Measurements from ENCODE around the gene MDK. TPM values are rescaled to one million over a fixed set of nuclear protein-coding genes. Genes with fewer than 3 reads are reported as not detected.

Gene MDK
- polyA plus RNA-seq (2013, experiment 1 of 2; ENCODE audit: insufficient read length), result 115 TPM
- polyA plus RNA-seq (2013, experiment 2 of 2; ENCODE audit: insufficient read length), result 115 TPM

- peak; percentile 33 for DNase-seq
Measured at GRCh38 chr11:46381048-46381818, at the start of gene MDK. Gene MDK (plus strand): TSS chr11:46381669. CDS start chr11:46382058, 389 bp downstream.

DNA sequence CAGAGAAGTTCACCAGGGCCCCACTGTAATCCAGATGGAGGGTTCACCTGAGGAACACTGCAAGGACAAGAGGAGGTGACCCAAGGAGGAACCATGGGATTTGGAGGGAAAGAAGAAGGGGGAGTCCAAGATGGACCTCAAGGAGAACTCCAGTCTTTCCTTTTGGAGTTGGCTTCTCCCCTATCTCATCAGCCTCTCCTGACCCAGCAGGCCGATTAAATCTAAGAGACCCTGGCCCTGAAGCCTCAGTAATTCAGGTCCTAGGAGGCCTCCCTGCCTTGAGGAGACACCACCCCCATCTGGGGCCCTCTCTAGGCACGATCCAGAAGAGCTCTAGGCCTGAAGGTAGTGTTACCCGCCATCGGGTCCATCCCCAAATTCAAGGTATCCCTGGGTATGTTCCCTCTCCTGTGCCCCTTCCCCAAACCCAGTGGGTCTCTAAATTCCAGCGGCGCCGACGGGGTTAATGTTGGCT is 49.3 kb upstream of the MDK start:
- no peak for DNase-seq

DNA sequence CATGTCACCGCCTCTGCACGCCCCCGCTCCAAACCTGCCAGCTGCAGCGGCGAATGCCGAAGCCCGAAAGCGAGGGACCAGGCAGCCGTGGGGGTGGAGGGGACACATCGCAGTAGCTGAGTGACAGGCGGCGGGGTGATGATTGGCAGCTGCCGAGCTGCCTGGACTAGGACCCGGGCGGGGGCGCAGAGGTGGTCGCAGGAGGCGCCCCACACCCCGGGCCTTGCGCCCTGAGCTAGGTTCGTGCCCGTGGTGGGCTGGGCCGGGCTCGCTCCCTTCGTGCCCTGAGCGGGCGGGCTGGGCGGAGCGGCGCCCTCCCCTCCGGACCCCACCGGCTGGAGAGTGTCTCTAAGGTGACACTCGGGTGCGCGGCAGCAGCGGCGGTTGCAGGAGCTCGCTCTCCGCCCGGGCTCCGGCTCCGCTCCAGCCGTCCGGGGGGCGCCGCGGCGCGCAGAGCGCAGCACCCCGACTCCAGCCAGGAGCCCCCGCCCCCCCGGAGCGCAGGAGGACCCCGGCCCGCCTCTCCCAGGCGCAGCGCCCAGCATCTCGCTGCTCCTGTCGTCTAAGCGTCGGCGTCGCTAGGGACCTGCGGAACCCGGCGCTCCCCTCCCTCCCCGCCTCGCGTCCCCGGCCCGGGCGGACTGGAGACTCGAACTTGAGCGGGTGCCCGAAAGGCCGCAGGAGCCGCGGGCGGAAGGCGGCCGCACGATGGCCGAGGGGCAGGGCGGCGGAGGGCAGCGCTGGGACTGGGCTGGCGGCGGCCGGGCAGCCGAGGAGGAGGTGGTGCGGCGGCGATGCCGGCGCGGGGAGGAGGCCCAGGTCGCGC is 48.7 kb upstream of the MDK start:
- no peak for DNase-seq

DNA sequence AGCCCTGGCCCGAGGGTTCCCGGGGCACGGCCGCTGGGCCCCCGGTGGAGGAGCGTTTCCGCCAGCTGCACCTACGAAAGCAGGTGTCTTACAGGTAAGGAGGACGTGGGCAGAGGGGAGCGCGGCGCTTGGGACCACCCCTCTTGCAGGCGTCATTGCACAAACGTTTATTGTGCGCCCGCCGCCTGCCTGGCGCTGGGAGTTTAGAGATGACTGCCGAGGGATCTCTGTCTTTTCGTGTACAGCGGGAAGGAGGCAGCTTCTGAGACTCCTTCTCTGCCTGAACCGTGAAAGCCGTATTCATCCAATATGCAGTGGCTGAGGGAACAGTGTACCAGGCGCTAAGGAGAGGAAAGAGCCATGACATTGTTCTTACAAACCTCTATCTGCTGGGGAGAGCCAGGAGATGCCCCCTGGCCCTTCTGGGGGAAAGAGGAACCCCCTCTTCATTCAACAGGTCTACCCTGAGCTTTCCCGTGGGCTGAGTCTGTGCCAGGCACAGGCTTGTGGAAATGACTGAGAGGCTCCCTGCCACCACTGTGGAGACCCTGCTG is 48.0 kb upstream of the MDK start:
- DNase-seq, result no peak

GRCh38 chr11:46334211-46334610 is 47.3 kb upstream of the MDK start:
- no peak for DNase-seq

- DNase-seq, result no peak
Measured at GRCh38 chr11:46335271-46335670, 46.2 kb upstream of the MDK start.

DNA sequence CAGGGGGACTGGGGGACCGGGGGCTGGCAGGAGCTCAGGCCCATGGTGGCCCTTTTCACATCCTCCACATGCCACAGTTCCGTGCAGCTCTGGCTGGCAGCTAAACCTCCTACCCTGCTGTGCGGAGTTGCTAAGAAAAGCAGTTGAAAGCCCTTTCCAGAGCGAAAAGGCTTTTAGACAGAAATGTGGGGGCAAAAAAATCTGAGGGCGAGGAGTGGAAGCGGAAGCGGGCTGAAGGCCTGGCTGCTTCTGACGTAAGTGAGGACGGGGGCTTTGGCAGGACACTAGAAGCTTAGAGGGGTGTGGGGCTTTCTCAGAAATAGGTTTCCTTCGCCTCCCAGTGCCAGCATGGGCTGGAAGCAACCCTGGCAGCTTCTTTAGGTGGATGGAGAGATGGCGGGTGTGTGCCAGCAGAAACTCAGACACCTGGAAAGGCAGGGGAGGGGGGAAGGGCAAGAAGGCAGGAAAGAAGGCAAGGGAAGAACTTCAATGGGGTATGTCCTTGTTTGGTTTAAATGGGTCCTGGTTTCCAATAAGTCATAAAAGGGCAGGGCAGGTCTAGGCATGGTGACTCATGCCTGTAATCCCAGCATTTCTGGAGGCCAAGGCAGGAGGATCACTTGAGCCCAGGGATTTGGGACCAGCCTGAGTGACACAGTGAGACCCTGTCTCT is 45.4 kb upstream of the MDK start:
- no peak for DNase-seq

GRCh38 chr11:46336563-46337180 is 44.8 kb upstream of the MDK start:
- no peak for DNase-seq

DNA sequence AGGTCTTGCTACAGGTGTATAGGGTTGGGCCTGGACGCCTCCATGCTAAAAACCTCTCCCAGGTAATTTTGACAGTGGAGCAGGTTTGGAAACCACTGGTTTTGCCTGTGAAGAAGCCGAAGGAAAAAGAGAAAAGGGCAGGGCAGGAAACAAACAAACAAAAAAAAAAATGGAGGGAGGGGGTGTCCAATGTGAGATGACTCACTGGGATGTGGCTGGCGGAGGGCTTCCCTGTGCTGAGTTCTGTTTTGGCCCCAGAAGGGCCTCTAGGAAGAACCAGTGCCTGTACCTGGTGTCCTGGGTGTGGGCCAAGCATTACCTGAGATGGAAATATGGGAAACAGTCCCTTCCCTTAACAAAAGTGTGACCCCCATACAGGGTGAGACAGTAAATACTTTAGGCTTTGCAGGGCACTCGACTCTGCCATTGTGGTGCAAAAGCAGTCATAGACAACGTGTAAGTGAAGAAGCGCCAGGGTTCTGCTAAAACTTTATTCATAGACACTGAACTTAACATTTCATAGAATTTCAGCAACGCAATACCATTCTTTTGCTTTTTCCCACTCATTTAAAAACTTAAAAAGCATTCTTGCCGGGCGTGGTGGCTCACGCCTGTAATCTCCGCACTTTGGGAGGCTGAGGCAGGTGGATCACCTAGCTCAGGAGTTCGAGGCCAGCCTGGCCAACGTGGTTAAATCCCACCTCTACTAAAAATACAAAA is 43.7 kb upstream of the MDK start:
- no peak for DNase-seq

DNA sequence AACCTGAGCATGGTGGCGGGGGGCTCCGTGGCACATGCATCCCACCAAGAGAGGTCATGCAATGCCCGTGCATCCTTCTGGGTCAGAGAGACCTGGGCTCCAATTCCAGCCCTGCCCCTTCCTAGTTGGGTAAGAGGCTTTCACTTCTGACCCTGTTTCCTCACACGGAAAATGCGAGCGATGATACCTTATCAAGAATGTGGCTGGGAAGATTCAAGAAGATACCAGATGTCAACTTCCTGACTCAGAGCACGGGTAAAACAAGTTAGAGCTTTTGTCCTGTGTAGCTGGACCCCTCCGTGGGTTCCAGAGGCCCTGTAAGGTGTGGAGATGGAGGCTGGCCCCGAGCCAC is 42.9 kb upstream of the MDK start:
- DNase-seq, result no peak

GRCh38 chr11:46338988-46339666 is 42.3 kb upstream of the MDK start:
- peak; percentile 49 for DNase-seq

DNA sequence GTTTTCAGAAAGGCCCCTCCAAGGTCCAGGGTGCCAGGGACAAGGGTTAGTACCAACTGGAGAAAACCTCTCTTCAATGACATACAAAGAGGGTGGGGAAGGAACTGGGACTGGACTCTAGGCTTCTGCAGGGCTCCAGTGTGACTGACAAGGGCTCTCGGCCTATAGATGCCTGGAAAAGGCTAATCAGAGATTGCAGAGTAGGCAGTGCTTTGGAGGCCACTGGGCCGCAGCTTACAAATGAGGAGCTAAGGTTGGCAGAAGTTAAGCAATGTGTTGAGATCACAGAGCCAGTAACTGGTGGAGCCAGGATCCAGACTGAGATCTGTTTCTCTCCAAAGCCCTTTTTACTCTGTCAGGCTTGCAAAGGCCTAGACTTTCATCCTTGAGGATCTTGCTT is 41.7 kb upstream of the MDK start:
- DNase-seq, result no peak

GRCh38 chr11:46341454-46341853 is 40.0 kb upstream of the MDK start:
- no peak for DNase-seq

- no peak for DNase-seq
Measured at GRCh38 chr11:46342239-46342638, 39.2 kb upstream of the MDK start.

DNA sequence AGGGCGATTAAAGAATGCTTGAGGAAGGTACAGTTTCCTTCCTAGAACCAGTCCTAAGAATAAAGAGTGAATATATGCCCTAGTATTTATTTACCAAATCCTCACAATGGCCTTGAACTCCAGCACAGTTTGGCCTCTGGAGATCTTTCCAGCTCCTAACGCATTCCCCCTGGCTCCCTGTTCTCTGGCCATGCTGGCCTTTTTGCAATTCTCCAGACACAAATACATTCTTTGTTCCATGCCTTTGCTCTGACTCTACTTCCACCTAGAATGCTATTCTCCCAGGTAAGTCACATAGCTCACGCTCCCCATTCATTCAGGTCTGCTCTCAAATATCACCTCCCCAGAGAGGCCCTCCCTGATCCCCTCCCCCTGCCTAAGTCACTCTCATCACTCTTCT is 37.9 kb upstream of the MDK start:
- DNase-seq, result no peak

DNA sequence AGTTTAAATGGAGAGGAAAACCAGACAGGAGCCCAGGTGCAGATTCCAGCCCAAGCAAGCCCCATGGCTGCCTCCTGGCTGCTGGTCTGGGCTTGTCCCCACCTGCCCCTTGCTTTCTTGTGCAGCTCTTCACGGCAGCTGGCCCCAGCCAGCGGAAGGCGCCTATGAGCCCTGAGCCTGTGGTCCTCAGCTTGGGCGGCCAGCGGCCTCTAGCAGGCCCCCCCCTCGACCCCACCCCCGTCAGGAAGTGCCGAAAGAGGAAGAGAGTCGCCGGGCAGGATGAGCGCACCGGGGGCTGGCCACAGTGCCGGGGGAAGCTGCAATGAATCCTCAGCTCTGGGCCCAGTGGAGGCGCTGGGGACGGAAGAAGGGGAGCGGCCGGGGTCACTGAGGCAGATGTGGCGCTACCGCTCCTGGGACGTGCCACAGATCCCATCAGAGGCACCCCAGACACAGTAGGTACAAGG is 36.3 kb upstream of the MDK start:
- DNase-seq, result no peak

- no peak for DNase-seq
Measured at GRCh38 chr11:46345881-46346484, 35.5 kb upstream of the MDK start.

- peak; percentile 84 for DNase-seq
Measured at GRCh38 chr11:46346886-46347636, 34.4 kb upstream of the MDK start, which contains the start of gene DGKZ. Gene DGKZ (plus strand): TSS chr11:46347463. CDS start chr11:46347660, 197 bp downstream.

DNA sequence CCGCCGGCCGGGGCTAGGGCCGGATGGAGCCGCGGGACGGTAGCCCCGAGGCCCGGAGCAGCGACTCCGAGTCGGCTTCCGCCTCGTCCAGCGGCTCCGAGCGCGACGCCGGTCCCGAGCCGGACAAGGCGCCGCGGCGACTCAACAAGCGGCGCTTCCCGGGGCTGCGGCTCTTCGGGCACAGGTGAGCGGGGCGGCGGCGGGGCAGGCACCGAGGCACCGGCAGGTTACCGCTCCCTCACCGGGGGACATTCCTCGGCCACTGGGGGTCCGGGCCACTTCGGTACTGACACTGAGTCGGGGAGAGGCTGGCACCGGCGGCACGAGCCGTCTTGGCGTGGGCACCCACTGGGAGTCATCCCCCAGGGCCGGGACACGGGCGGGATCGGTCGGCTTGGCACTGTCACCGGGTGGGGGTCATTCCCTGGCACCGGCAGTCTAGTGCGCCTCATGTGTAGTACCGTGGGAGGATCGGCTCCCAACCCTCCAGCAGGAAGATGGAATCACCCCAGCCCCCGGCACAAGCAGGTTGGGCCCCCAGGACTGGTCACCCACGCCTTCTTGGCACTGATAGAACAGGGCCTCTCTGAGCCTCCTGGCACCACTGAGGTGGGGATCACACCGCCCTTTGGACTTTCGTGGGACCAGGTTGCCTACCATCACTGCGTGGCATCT is 33.7 kb upstream of the MDK start:
- no peak for DNase-seq
